Fibroblast of villous mesenchyme (primary cell): ENCODE results near the gene HSFX1. TPM values are rescaled to one million over a fixed set of nuclear protein-coding genes. Genes with fewer than 3 reads are reported as not detected.

Experiments
- DNase-seq: peaks from one replicate; pipeline ENCODE4 v3.0.0-alpha.2; 2010; ENCODE audit warnings: low read depth
- H3K4me3 ChIP-seq: 2 replicates; pipeline ENCODE4 v1.5.1; 2011; ENCODE audit warnings: low read depth, mild to moderate bottlenecking, low read length
- small RNA-seq: library from RNA; depleted of rRNA; stranded (forward); fragments of <200 nt; gene quantifications from one replicate; pipeline ENCODE3, GENCODE V24; 2012
- total RNA-seq: library from RNA; depleted of rRNA; stranded (reverse); fragments of >200 nt; gene quantifications from 2 replicates; pipeline ENCODE4 v1.2.3, GENCODE V29; 2012
- TF ChIP-seq, protein P1 (sequence below): IDR thresholded peaks from 2 replicates; pipeline ENCODE4 v1.5.1; 2012; ENCODE audit warnings: low read depth, mild to moderate bottlenecking, low read length; ENCODE audit not compliant: insufficient read depth

The HSFX1 gene
- total RNA-seq, 1 donor, result 0.43 TPM

DNA sequence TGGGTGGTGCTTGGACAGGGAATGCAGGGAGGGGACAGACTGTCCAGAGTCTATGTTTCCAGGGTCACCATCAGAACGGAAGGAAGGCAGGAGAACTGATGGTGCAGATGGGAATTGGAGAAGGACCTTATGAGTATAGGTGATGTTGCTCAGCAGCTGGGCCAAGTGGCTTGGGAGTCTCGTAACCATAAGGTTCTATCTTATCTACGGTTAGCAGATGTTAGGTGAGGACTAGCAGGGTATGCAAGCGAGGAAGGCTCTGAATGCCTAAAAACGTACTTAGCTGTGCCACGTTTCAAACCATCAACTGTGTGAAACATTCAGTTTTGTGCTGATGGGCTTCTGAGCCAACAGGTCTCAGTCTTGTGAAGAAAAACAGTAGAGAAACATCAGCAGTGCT, 30.2 kb downstream of the HSFX1 start:
- no peak overlapping the region for H3K4me3 ChIP-seq
- DNase-seq, result no peak
- TF ChIP-seq, protein P1, sequence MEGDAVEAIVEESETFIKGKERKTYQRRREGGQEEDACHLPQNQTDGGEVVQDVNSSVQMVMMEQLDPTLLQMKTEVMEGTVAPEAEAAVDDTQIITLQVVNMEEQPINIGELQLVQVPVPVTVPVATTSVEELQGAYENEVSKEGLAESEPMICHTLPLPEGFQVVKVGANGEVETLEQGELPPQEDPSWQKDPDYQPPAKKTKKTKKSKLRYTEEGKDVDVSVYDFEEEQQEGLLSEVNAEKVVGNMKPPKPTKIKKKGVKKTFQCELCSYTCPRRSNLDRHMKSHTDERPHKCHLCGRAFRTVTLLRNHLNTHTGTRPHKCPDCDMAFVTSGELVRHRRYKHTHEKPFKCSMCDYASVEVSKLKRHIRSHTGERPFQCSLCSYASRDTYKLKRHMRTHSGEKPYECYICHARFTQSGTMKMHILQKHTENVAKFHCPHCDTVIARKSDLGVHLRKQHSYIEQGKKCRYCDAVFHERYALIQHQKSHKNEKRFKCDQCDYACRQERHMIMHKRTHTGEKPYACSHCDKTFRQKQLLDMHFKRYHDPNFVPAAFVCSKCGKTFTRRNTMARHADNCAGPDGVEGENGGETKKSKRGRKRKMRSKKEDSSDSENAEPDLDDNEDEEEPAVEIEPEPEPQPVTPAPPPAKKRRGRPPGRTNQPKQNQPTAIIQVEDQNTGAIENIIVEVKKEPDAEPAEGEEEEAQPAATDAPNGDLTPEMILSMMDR, result no peak

DNA sequence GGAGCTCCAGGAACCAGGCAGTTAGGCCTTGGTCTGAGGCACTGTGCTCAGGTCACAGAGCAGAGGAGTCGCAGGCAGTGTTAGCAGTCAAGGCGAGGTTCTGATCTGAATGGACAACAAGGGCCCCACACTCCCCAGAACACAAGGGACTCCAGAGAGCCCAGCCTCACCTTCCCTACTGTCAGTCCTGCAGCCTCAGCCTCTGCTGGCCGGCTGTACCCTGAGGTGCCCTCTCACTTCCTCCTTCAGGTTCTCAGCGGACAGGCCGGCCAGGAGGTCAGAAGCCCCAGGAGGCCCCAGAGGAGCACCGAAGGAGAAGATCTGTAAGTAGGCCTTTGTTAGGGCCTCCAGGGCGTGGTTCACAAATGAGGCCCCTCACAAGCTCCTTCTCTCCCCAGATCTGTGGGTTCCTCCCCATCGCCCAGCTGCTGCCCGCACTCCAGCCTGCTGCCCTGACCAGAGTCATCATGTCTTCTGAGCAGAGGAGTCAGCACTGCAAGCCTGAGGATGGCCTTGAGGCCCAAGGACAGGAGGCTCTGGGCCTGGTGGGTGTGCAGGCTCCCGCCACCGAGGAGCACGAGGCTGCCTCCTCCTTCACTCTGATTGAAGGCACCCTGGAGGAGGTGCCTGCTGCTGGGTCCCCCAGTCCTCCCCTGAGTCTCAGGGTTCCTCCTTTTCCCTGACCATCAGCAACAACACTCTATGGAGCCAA, 34.0 kb downstream of the HSFX1 start:
- H3K4me3 ChIP-seq, result no peak overlapping the region
- DNase-seq, result no peak
- TF ChIP-seq, protein P1, result no peak

DNA sequence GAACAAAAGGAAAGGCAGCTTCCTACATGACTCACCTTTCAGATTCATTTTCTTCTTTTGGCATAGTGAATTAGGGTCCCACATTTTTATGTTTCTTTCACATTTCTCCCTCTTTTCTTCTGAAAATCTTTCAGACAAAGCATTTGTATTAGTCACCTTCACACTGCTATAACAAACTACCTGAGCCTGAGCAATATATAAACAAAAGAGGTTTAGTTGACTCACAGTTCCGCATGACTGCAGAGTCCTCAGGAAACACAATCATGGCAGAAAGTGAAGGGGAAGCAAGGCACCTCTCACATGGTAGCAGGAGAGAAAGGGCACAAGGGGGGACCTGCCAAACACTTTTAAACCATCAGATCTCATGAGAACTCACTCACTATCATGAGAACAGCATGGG, 44.8 kb downstream of the HSFX1 start:
- TF ChIP-seq, protein P1, result no peak
- H3K4me3 ChIP-seq, result no peak overlapping the region
- DNase-seq, result no peak

DNA sequence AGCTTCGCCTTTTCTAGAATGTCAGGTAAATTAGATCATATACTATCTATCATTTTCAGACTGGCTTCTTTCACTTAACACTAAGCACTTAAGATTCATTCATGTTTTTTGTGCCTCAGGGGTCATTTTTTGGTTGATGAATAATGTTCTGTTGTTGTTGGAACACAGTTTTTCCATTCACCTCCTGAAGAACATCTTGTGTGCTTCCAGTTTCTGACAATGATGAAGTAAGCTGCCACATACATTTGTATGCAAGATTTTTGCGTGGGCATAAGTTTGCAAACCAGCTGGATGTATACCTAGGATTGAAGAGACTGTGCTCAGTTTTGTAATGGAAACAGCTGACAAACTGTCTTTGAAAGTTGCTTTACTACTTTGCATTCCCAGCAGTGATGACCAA, 45.5 kb downstream of the HSFX1 start:
- TF ChIP-seq, protein P1, result no peak
- no peak overlapping the region for H3K4me3 ChIP-seq
- no peak for DNase-seq

- peak; percentile 1 for DNase-seq
- TF ChIP-seq, protein P1, result peak; percentile 36
- no peak overlapping the region for H3K4me3 ChIP-seq
Observed at GRCh38 chrX:149825424-149825823, 51.6 kb downstream of the HSFX1 start.

Small RNA genes lying within 50 kb of the gene (small RNA-seq; reads per million reads assigned to genes)
- not detected for gene AC244098.1
- not detected for gene AC244098.2
- not detected for gene AC244098.3

Other genes with a start within 250 kb of the HSFX1 start
- 11.7 and 12.2 TPM in 2 replicates for gene EOLA1, start 233.1 kb upstream of the HSFX1 start, total RNA-seq
- not detected in 2 replicates for gene HSFX3, start 224.1 kb upstream of the HSFX1 start, total RNA-seq
- under 0.01 TPM in 1 of 2 replicates, not detected in the other for gene MAGEA9B, start 186.6 kb upstream of the HSFX1 start, total RNA-seq
- 0.86 TPM in 1 of 2 replicates, not detected in the other for gene HSFX2, start 178.8 kb upstream of the HSFX1 start, total RNA-seq
- gene TMEM185A, start 142.3 kb upstream of the HSFX1 start, total RNA-seq, result 14.5 and 17.7 TPM in 2 replicates
- gene MAGEA11, start 62.0 kb upstream of the HSFX1 start, total RNA-seq, result not detected in 2 replicates
- gene MAGEA9, start 7.9 kb downstream of the HSFX1 start, total RNA-seq, result not detected in 2 replicates
- not detected in 2 replicates for gene MAGEA8, start 107.1 kb downstream of the HSFX1 start, total RNA-seq
- not detected in 2 replicates for gene HSFX4, start 155.5 kb downstream of the HSFX1 start, total RNA-seq
- gene EOLA2, start 164.4 kb downstream of the HSFX1 start, total RNA-seq, result 16.4 and 23.2 TPM in 2 replicates